ENCODE results near the gene DAZAP1. TPM values are rescaled to one million over a fixed set of nuclear protein-coding genes. Genes with fewer than 3 reads are reported as not detected.
A peak's percentile ranks its signal among the peaks of the same experiment; 100 is the strongest.

Gene DAZAP1
- total RNA-seq, 1 experiment from 2014 or later = 177 TPM

DNA sequence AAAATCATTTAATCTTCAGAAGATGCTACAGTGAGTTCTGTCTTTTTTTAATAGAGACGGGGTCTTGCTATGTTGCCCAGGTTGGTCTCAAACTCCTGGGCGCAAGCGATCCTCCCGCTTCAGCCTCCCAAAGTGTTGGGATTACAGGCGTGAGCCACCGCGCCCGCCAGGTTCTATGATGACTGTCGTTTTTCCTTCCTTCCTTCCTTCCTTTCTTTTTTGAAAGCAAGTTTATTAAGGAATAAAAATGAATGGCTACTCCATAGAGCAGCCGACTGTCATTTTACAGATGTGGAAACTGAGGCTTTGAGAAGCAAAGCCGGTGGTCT lies 5.5 kb upstream of the DAZAP1 start:
- Histone ChIP-seq H4K20me1 (ENCODE audit: low read length) (no peaks in the 10 kb centered on the region), H3K4me3 (ENCODE audit: low read length) (peak overlapping the region; percentile 82), H2AFZ (ENCODE audit: low read length) (peak overlapping the region; percentile 78), H3K4me1 (ENCODE audit: insufficient read depth, low read length) (peaks cover 7% of the 10 kb centered on the region; the same call in 1 of the 2 replicates), H3K27me3 (ENCODE audit: low read length) (no peaks in the 10 kb centered on the region), H3K36me3 (ENCODE audit: low read depth, low read length) (no peaks in the 10 kb centered on the region), H3K27ac (ENCODE audit: low read length) (no peak overlapping the region), H3F3A (ENCODE audit: low read length, unreplicated experiment) (no peaks in the 10 kb centered on the region), H3K9me3 (ENCODE audit: low read length) (no peaks in the 10 kb centered on the region), H3K9ac (ENCODE audit: low read length) (peak overlapping the region; percentile 38; the same call in 1 of the 2 replicates), H3K9me2 (replicated peaks; ENCODE audit: low read length) (no peaks in the 10 kb centered on the region), H3K79me2 (ENCODE audit: low read length) (peaks cover 11% of the 10 kb centered on the region), H3K4me2 (ENCODE audit: low read length) (peak overlapping the region; percentile 96)
- ATAC-seq = no peak
- no peak for TF ChIP-seq EZH2phosphoT487 (IDR thresholded peaks at IDR 0.05; ENCODE audit: borderline replicate concordance, low read length)
- TF ChIP-seq CTCF (conservative IDR thresholded peaks at IDR 0.05; ENCODE audit: low read depth, low read length) = no peak; the same call in 1 of the 2 replicates
- no peak for TF ChIP-seq EZH2 (IDR thresholded peaks at IDR 0.05; ENCODE audit: low read length, unreplicated experiment)
- DNase-seq = no peak
- CTCF ChIA-PET = no interaction called here
- no TSS peak for BruUV-seq (replicated peaks)
- intact Hi-C loops (cut with micrococcal nuclease) = no loop called here
- POLR2A ChIA-PET (ENCODE audit: unreplicated experiment) = no interaction called here

DNA sequence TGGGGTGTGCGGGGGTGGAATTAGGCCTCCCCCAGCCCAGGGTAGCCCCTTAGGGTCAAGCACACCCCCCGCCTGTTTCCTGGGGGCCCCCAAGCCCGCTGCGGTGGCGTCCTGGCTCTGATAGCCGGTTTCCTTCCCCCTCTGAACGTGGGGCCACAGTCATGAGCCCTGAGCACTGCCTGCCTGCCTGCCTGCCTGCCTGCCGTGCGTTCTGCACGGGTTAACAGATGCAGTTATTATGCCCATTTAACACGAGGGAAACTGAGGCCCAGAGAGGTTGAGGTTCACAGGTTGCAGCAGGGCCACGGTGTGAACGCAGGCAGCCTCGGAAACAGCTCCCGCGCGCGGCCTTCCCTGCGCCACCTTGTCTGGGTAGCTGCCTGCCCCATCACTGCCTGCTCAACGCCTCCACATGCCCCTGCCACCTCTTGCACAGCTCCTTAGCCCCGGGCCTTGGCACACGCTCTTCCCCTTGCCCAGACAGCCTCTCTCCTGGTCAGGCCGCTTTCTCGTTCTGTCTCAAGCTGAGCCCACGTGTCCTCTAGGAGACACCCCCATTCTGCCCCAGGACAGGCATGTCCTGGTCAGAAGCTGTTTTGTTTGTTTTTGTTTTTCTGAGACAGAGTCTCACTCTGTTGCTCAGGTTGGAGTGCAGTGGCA lies 4.8 kb upstream of the DAZAP1 start:
- intact Hi-C loops (cut with micrococcal nuclease) = no loop called here
- ATAC-seq (no peak), DNase-seq (no peak)
- H3F3A ChIP-seq (ENCODE audit: low read length, unreplicated experiment) = no peaks in the 10 kb centered on the region
- POLR2A ChIA-PET (ENCODE audit: unreplicated experiment) = interaction anchor here (0.5 kb wide), 1 partner anchor 134 kb away, joined by 7 read pairs; the partner anchor contains the start of gene CIRBP
- peaks cover 7% of the 10 kb centered on the region; the same call in 1 of the 2 replicates for H3K4me1 ChIP-seq (ENCODE audit: insufficient read depth, low read length)
- no peak overlapping the region for H3K4me2 ChIP-seq (ENCODE audit: low read length)
- TF ChIP-seq CTCF (conservative IDR thresholded peaks at IDR 0.05; ENCODE audit: low read depth, low read length) = no peak
- TF ChIP-seq EZH2phosphoT487 (IDR thresholded peaks at IDR 0.05; ENCODE audit: borderline replicate concordance, low read length) = no peak
- TF ChIP-seq EZH2 (IDR thresholded peaks at IDR 0.05; ENCODE audit: low read length, unreplicated experiment) = no peak
- H3K36me3 ChIP-seq (ENCODE audit: low read depth, low read length) = no peaks in the 10 kb centered on the region
- H3K9me3 ChIP-seq (ENCODE audit: low read length) = no peaks in the 10 kb centered on the region
- H4K20me1 ChIP-seq (ENCODE audit: low read length) = no peaks in the 10 kb centered on the region
- H3K27me3 ChIP-seq (ENCODE audit: low read length) = no peaks in the 10 kb centered on the region
- no peak overlapping the region for H2AFZ ChIP-seq (ENCODE audit: low read length)
- peaks cover 11% of the 10 kb centered on the region for H3K79me2 ChIP-seq (ENCODE audit: low read length)
- CTCF ChIA-PET = no interaction called here
- BruUV-seq (replicated peaks) = no TSS peak
- H3K9ac ChIP-seq (ENCODE audit: low read length) = no peak overlapping the region
- H3K27ac ChIP-seq (ENCODE audit: low read length) = no peak overlapping the region
- no peak overlapping the region for H3K4me3 ChIP-seq (ENCODE audit: low read length)
- no peaks in the 10 kb centered on the region for H3K9me2 ChIP-seq (replicated peaks; ENCODE audit: low read length)

GRCh38 chr19:1406774-1407527 lies 435 bp upstream of the DAZAP1 start:
- Histone ChIP-seq H3K9ac (ENCODE audit: low read length) (peak overlapping the region; percentile 68), H3K36me3 (ENCODE audit: low read depth, low read length) (no peaks in the 10 kb centered on the region), H3K9me3 (ENCODE audit: low read length) (no peaks in the 10 kb centered on the region), H3K9me2 (replicated peaks; ENCODE audit: low read length) (no peaks in the 10 kb centered on the region), H3K79me2 (ENCODE audit: low read length) (peaks cover 42% of the 10 kb centered on the region), H3F3A (ENCODE audit: low read length, unreplicated experiment) (no peaks in the 10 kb centered on the region), H3K4me3 (ENCODE audit: low read length) (peak overlapping the region; percentile 61), H3K4me2 (ENCODE audit: low read length) (peak overlapping the region; percentile 78), H3K4me1 (ENCODE audit: insufficient read depth, low read length) (peaks cover 28% of the 10 kb centered on the region), H4K20me1 (ENCODE audit: low read length) (peaks cover 28% of the 10 kb centered on the region), H3K27ac (ENCODE audit: low read length) (peak overlapping the region; percentile 39), H2AFZ (ENCODE audit: low read length) (peak overlapping the region; percentile 75), H3K27me3 (ENCODE audit: low read length) (no peaks in the 10 kb centered on the region)
- CTCF ChIA-PET = no interaction called here
- intact Hi-C loops (cut with micrococcal nuclease) = no loop called here
- BruUV-seq (replicated peaks) = TSS peak; percentile 74
- ATAC-seq (peak; percentile 69), DNase-seq (peak; percentile 98)
- peak; percentile 61 for TF ChIP-seq CTCF (conservative IDR thresholded peaks at IDR 0.05; ENCODE audit: low read depth, low read length)
- no peak for TF ChIP-seq EZH2 (IDR thresholded peaks at IDR 0.05; ENCODE audit: low read length, unreplicated experiment)
- POLR2A ChIA-PET (ENCODE audit: unreplicated experiment) = no interaction called here
